PFSK-1 (cell line): ENCODE data around the gene FAM186B.

Experiments
- POLR2AphosphoS5 ChIP-seq: IDR thresholded peaks from 2 replicates; pipeline ENCODE4 v1.6.1; 2012; ENCODE audit warnings: low read depth, mild to moderate bottlenecking, control low read depth, low read length, moderate library complexity
- TF ChIP-seq, protein P1 (sequence below), 2 experiments: IDR thresholded peaks; 2 replicates each; pipeline versions ENCODE4 v1.6.1 to v1.8.0; 2011 to 2012; ENCODE audit warnings: low read depth in 2 of 2, low read length in 2 of 2, control low read depth in 1 of 2, inconsistent platforms in 1 of 2, mild to moderate bottlenecking in 1 of 2, moderate library complexity in 1 of 2; ENCODE audit not compliant: insufficient read depth in 1 of 2

- TF ChIP-seq POLR2AphosphoS5: no peak
- TF ChIP-seq, protein P1, sequence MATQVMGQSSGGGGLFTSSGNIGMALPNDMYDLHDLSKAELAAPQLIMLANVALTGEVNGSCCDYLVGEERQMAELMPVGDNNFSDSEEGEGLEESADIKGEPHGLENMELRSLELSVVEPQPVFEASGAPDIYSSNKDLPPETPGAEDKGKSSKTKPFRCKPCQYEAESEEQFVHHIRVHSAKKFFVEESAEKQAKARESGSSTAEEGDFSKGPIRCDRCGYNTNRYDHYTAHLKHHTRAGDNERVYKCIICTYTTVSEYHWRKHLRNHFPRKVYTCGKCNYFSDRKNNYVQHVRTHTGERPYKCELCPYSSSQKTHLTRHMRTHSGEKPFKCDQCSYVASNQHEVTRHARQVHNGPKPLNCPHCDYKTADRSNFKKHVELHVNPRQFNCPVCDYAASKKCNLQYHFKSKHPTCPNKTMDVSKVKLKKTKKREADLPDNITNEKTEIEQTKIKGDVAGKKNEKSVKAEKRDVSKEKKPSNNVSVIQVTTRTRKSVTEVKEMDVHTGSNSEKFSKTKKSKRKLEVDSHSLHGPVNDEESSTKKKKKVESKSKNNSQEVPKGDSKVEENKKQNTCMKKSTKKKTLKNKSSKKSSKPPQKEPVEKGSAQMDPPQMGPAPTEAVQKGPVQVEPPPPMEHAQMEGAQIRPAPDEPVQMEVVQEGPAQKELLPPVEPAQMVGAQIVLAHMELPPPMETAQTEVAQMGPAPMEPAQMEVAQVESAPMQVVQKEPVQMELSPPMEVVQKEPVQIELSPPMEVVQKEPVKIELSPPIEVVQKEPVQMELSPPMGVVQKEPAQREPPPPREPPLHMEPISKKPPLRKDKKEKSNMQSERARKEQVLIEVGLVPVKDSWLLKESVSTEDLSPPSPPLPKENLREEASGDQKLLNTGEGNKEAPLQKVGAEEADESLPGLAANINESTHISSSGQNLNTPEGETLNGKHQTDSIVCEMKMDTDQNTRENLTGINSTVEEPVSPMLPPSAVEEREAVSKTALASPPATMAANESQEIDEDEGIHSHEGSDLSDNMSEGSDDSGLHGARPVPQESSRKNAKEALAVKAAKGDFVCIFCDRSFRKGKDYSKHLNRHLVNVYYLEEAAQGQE (IDR thresholded peaks at IDR 0.05; ENCODE audit: insufficient read depth in 1 of 2, low read depth in 2 of 2, low read length in 2 of 2): no peak
These were observed 43.2 kb upstream of the FAM186B start for GRCh38 chr12:49648712-49649003.
